Keratinocyte (primary cell): Measurements from ENCODE around the gene PDE8A. TPM values are rescaled to one million over a fixed set of nuclear protein-coding genes. Genes with fewer than 3 reads are reported as not detected.

Experiments
- DNase-seq: peaks from one replicate; pipeline ENCODE4 v3.0.0-alpha.2; 2011; ENCODE audit warnings: low read depth, missing footprints, low spot score
- FAIRE-seq: peaks from 2 replicates; lab custom pipeline; 2011; peaks lifted over from hg19 to GRCh38; lab: Jason Lieb, UNC
- H2AFZ ChIP-seq: 2 replicates; pipeline ENCODE4 v1.6.0; 2012; ENCODE audit warnings: low read length, control low read depth, inconsistent platforms; ENCODE audit not compliant: control insufficient read depth
- H3K27ac ChIP-seq: 2 replicates; pipeline ENCODE4 v1.5.1; 2011; ENCODE audit warnings: low read length; ENCODE audit not compliant: control insufficient read depth, insufficient read depth
- H3K27me3 ChIP-seq: 3 replicates; pipeline ENCODE4 v1.6.0; 2011; ENCODE audit warnings: low read length; ENCODE audit not compliant: control insufficient read depth, insufficient read depth; ENCODE audit errors: extremely low read depth
- H3K36me3 ChIP-seq, 2 experiments: 2 replicates in 1 of 2; 3 replicates in 1 of 2; pipeline ENCODE4 v1.5.1; 2011; ENCODE audit warnings: low read length in 2 of 2, mild to moderate bottlenecking in 1 of 2; ENCODE audit not compliant: control insufficient read depth in 2 of 2, insufficient read depth in 2 of 2; ENCODE audit errors: extremely low read depth in 1 of 2
- H3K4me1 ChIP-seq: 3 replicates; pipeline ENCODE4 v1.5.1; 2011; ENCODE audit warnings: low read length; ENCODE audit not compliant: control insufficient read depth, insufficient read depth; ENCODE audit errors: extremely low read depth
- H3K4me2 ChIP-seq: 3 replicates; pipeline ENCODE4 v1.6.0; 2011; ENCODE audit warnings: low read depth, low read length; ENCODE audit not compliant: control insufficient read depth, insufficient read depth; ENCODE audit errors: extremely low read depth
- H3K4me3 ChIP-seq, 3 experiments: fragments of 200-600 bp in 1 of 3; sonication (generic) in 1 of 3; 2 replicates in 2 of 3; 3 replicates in 1 of 3; pipeline ENCODE4 v1.5.1; 2011 to 2016; ENCODE audit warnings: low read length in 3 of 3, mild to moderate bottlenecking in 3 of 3, control low read depth in 2 of 3, inconsistent platforms in 1 of 3, low read depth in 1 of 3, mixed read lengths in 1 of 3, mixed run types in 1 of 3, moderate library complexity in 1 of 3; ENCODE audit not compliant: control insufficient read depth in 2 of 3, insufficient read depth in 2 of 3; ENCODE audit errors: extremely low read depth in 1 of 3
- H3K79me2 ChIP-seq: 2 replicates; pipeline ENCODE4 v1.6.0; 2012; ENCODE audit warnings: low read length; ENCODE audit not compliant: control insufficient read depth, insufficient read depth
- H3K9ac ChIP-seq: 3 replicates; pipeline ENCODE4 v1.6.0; 2011; ENCODE audit warnings: low read length; ENCODE audit not compliant: control insufficient read depth, insufficient read depth; ENCODE audit errors: extremely low read depth
- H3K9me1 ChIP-seq: 3 replicates; pipeline ENCODE4 v1.6.0; 2011; ENCODE audit warnings: low read length; ENCODE audit not compliant: control insufficient read depth, insufficient read depth; ENCODE audit errors: extremely low read depth
- H3K9me3 ChIP-seq: 2 replicates; pipeline ENCODE4 v1.5.1; 2012; ENCODE audit warnings: low read depth, low read length; ENCODE audit not compliant: control insufficient read depth
- H4K20me1 ChIP-seq: 3 replicates; pipeline ENCODE4 v1.6.0; 2011; ENCODE audit warnings: low read length; ENCODE audit not compliant: control insufficient read depth, insufficient read depth; ENCODE audit errors: extremely low read depth
- CTCF ChIP-seq, 3 experiments: IDR thresholded peaks in 1 of 3; conservative IDR thresholded peaks in 1 of 3; optimal IDR thresholded peaks in 1 of 3; 2 replicates in 2 of 3; 3 replicates in 1 of 3; pipeline versions ENCODE3 to v1.5.1; 2011; ENCODE audit warnings: low read length in 3 of 3, mild to moderate bottlenecking in 3 of 3, moderate library complexity in 2 of 3, control low read depth in 1 of 3, inconsistent platforms in 1 of 3; ENCODE audit not compliant: insufficient read depth in 2 of 3; ENCODE audit errors: extremely low read depth in 1 of 3
- EZH2 ChIP-seq: IDR thresholded peaks from one replicate; pipeline ENCODE4 v1.6.1; 2012; ENCODE audit warnings: inconsistent platforms, mild to moderate bottlenecking, low read length, moderate library complexity
- dilution Hi-C: fragments of 300-500 bp; cut with MboI; formaldehyde crosslinking; loops from one replicate; pipeline ENCODE4 v1.7.0; 2020; ENCODE audit warnings: low sequenced_read_pairs; ENCODE audit not compliant: extremely low pct_ligation_motif_present
- polyA plus RNA-seq, 5 experiments: library from polyadenylated mRNA; depleted of rRNA in 3 of 5; stranded (reverse) in 3 of 5; stranded (forward) in 1 of 5; unstranded in 1 of 5; fragments of >200 nt; gene quantifications; 1 replicate in 1 of 5; 2 replicates in 3 of 5; 3 replicates in 1 of 5; pipeline versions ENCODE4 v1.2.1 to v1.2.3, GENCODE V29; 2011 to 2012; ENCODE audit warnings: missing spikeins in 2 of 5, low read depth in 1 of 5, low replicate concordance in 1 of 5

Gene PDE8A
- polyA plus RNA-seq, 1 donor (not counting 4 experiments of a cell fraction or from before 2014, with no cell fraction given), result 24.1 TPM

- no peak for TF ChIP-seq CTCF (optimal IDR thresholded peaks at IDR 0.05 in 1 of 3, IDR thresholded peaks at IDR 0.05 in 1 of 3, conservative IDR thresholded peaks at IDR 0.05 in 1 of 3; ENCODE audit: extremely low read depth in 1 of 3, insufficient read depth in 2 of 3, low read length in 3 of 3)
- no peak for TF ChIP-seq EZH2
- Histone ChIP-seq H3K9ac (no peak overlapping the region), H3K4me1 (no peaks in the 10 kb centered on the region), H2AFZ (no peak overlapping the region), H3K9me1 (no peaks in the 10 kb centered on the region), H3K79me2 (no peaks in the 10 kb centered on the region), H3K27ac (no peak overlapping the region), H3K27me3 (peaks cover 3% of the 10 kb centered on the region), H3K4me2 (no peak overlapping the region), H4K20me1 (no peaks in the 10 kb centered on the region), H3K4me3 (no peak overlapping the region), H3K36me3 (no peaks in the 10 kb centered on the region), H3K9me3 (no peaks in the 10 kb centered on the region)
- dilution Hi-C loops, result no loop called here
- no peak for FAIRE-seq
- no peak for DNase-seq
Measured at GRCh38 chr15:84937144-84937543, 44.5 kb upstream of the PDE8A start.

GRCh38 chr15:84938726-84939125 is 42.9 kb upstream of the PDE8A start:
- no peak overlapping the region for H3K27ac ChIP-seq
- no peak overlapping the region for H3K4me3 ChIP-seq
- TF ChIP-seq CTCF (optimal IDR thresholded peaks at IDR 0.05 in 1 of 3, IDR thresholded peaks at IDR 0.05 in 1 of 3, conservative IDR thresholded peaks at IDR 0.05 in 1 of 3; ENCODE audit: extremely low read depth in 1 of 3, insufficient read depth in 2 of 3, low read length in 3 of 3) (no peak), EZH2 (no peak)
- H3K9me3 ChIP-seq, result no peaks in the 10 kb centered on the region
- dilution Hi-C loops, result no loop called here
- no peaks in the 10 kb centered on the region for H4K20me1 ChIP-seq
- no peaks in the 10 kb centered on the region for H3K79me2 ChIP-seq
- FAIRE-seq, result no peak
- no peak overlapping the region for H2AFZ ChIP-seq
- no peaks in the 10 kb centered on the region for H3K4me1 ChIP-seq
- H3K36me3 ChIP-seq, result no peaks in the 10 kb centered on the region
- H3K27me3 ChIP-seq, result no peaks in the 10 kb centered on the region
- no peak overlapping the region for H3K4me2 ChIP-seq
- no peak overlapping the region for H3K9ac ChIP-seq
- H3K9me1 ChIP-seq, result no peaks in the 10 kb centered on the region
- no peak for DNase-seq
